ENCODE results near the gene ITPKA.
"Not testable (repeated sequence)": the region's sequence is repeated elsewhere in the genome, so short reads cannot be mapped to it uniquely, and the experiment has no call there.

Gene ITPKA

GRCh38 chr15:41493205-41493901 is at the start of gene ITPKA:
TSS of gene ITPKA (plus strand) at chr15:41493874. CDS start at chr15:41493928, 54 bp downstream.
- H3K27me3 ChIP-seq (ENCODE audit: control insufficient read depth, insufficient read depth, low read length), result peaks cover 80% of the 10 kb centered on the region

GRCh38 chr15:41445399-41445798 is 48.3 kb upstream of the ITPKA start:
- no peaks in the 10 kb centered on the region for H3K9me3 ChIP-seq (ENCODE audit: control insufficient read depth, insufficient read depth, low read depth, low read length)
- H3K4me1 ChIP-seq (ENCODE audit: control insufficient read depth, insufficient read depth, low read length), result no peaks in the 10 kb centered on the region

More at GRCh38 chr15:41493205-41493901, at the start of gene ITPKA:
- Histone ChIP-seq H3K36me3 (ENCODE audit: control insufficient read depth, insufficient read depth, low read length) (no peaks in the 10 kb centered on the region), H3K9me3 (ENCODE audit: control insufficient read depth, insufficient read depth, low read depth, low read length) (no peaks in the 10 kb centered on the region), H3K9ac (ENCODE audit: low read length) (peak within 1 kb of the TSS; percentile 3), H3K4me3 (ENCODE audit: low read depth, low read length) (peak within 1 kb of the TSS; percentile 62), H3K27ac (ENCODE audit: low read depth, low read length) (no peak within 1 kb of the TSS), H3K4me1 (ENCODE audit: control insufficient read depth, insufficient read depth, low read length) (peaks cover 28% of the 10 kb centered on the region)

GRCh38 chr15:41462084-41462795 is 31.4 kb upstream of the ITPKA start:
- Histone ChIP-seq H3K9me3 (ENCODE audit: control insufficient read depth, insufficient read depth, low read depth, low read length) (no peaks in the 10 kb centered on the region), H3K27me3 (ENCODE audit: control insufficient read depth, insufficient read depth, low read length) (no peaks in the 10 kb centered on the region), H3K9ac (ENCODE audit: low read length) (no peak overlapping the region), H3K4me3 (ENCODE audit: low read depth, low read length) (no peak overlapping the region), H3K36me3 (ENCODE audit: control insufficient read depth, insufficient read depth, low read length) (peaks cover 69% of the 10 kb centered on the region), H3K4me1 (ENCODE audit: control insufficient read depth, insufficient read depth, low read length) (no peaks in the 10 kb centered on the region), H3K27ac (ENCODE audit: low read depth, low read length) (no peak overlapping the region)

More at GRCh38 chr15:41445399-41445798, 48.3 kb upstream of the ITPKA start:
- Histone ChIP-seq H3K9ac (ENCODE audit: low read length) (no peak overlapping the region), H3K27ac (ENCODE audit: low read depth, low read length) (no peak overlapping the region), H3K27me3 (ENCODE audit: control insufficient read depth, insufficient read depth, low read length) (no peaks in the 10 kb centered on the region), H3K4me3 (ENCODE audit: low read depth, low read length) (no peak overlapping the region), H3K36me3 (ENCODE audit: control insufficient read depth, insufficient read depth, low read length) (peaks cover 42% of the 10 kb centered on the region)

- Histone ChIP-seq H3K4me1 (ENCODE audit: control insufficient read depth, insufficient read depth, low read length) (no peaks in the 10 kb centered on the region), H3K27me3 (ENCODE audit: control insufficient read depth, insufficient read depth, low read length) (no peaks in the 10 kb centered on the region), H3K4me3 (ENCODE audit: low read depth, low read length) (no peak overlapping the region), H3K9ac (ENCODE audit: low read length) (no peak overlapping the region), H3K9me3 (ENCODE audit: control insufficient read depth, insufficient read depth, low read depth, low read length) (no peaks in the 10 kb centered on the region), H3K36me3 (ENCODE audit: control insufficient read depth, insufficient read depth, low read length) (peaks cover 68% of the 10 kb centered on the region), H3K27ac (ENCODE audit: low read depth, low read length) (no peak overlapping the region)
These were observed 28.6 kb upstream of the ITPKA start for GRCh38 chr15:41464889-41465580.

- Histone ChIP-seq H3K27me3 (ENCODE audit: control insufficient read depth, insufficient read depth, low read length) (no peaks in the 10 kb centered on the region), H3K9me3 (ENCODE audit: control insufficient read depth, insufficient read depth, low read depth, low read length) (no peaks in the 10 kb centered on the region), H3K4me3 (ENCODE audit: low read depth, low read length) (no peak overlapping the region), H3K36me3 (ENCODE audit: control insufficient read depth, insufficient read depth, low read length) (peaks cover 71% of the 10 kb centered on the region), H3K4me1 (ENCODE audit: control insufficient read depth, insufficient read depth, low read length) (no peaks in the 10 kb centered on the region), H3K27ac (ENCODE audit: low read depth, low read length) (no peak overlapping the region), H3K9ac (ENCODE audit: low read length) (no peak overlapping the region)
These were observed 27.8 kb upstream of the ITPKA start for GRCh38 chr15:41465822-41466421.

- no peak overlapping the region for H3K9ac ChIP-seq (ENCODE audit: low read length)
- peaks cover 78% of the 10 kb centered on the region for H3K36me3 ChIP-seq (ENCODE audit: control insufficient read depth, insufficient read depth, low read length)
- H3K9me3 ChIP-seq (ENCODE audit: control insufficient read depth, insufficient read depth, low read depth, low read length), result no peaks in the 10 kb centered on the region
These were observed 27.0 kb upstream of the ITPKA start for GRCh38 chr15:41466711-41467110.

GRCh38 chr15:41469644-41470043 is 24.0 kb upstream of the ITPKA start:
- not testable (repeated sequence) for H3K9me3 ChIP-seq (ENCODE audit: control insufficient read depth, insufficient read depth, low read depth, low read length); H3K27me3 ChIP-seq (ENCODE audit: control insufficient read depth, insufficient read depth, low read length); H3K4me1 ChIP-seq (ENCODE audit: control insufficient read depth, insufficient read depth, low read length); H3K27ac ChIP-seq (ENCODE audit: low read depth, low read length); H3K9ac ChIP-seq (ENCODE audit: low read length); H3K4me3 ChIP-seq (ENCODE audit: low read depth, low read length)
- H3K36me3 ChIP-seq (ENCODE audit: control insufficient read depth, insufficient read depth, low read length), result peaks cover 77% of the 10 kb centered on the region

More at GRCh38 chr15:41466711-41467110, 27.0 kb upstream of the ITPKA start:
- Histone ChIP-seq H3K27me3 (ENCODE audit: control insufficient read depth, insufficient read depth, low read length) (no peaks in the 10 kb centered on the region), H3K4me1 (ENCODE audit: control insufficient read depth, insufficient read depth, low read length) (no peaks in the 10 kb centered on the region), H3K4me3 (ENCODE audit: low read depth, low read length) (no peak overlapping the region), H3K27ac (ENCODE audit: low read depth, low read length) (no peak overlapping the region)

GRCh38 chr15:41473418-41473817 is 20.3 kb upstream of the ITPKA start:
- H3K9me3 ChIP-seq (ENCODE audit: control insufficient read depth, insufficient read depth, low read depth, low read length), result no peaks in the 10 kb centered on the region
- no peak overlapping the region for H3K4me3 ChIP-seq (ENCODE audit: low read depth, low read length)
- H3K27me3 ChIP-seq (ENCODE audit: control insufficient read depth, insufficient read depth, low read length), result no peaks in the 10 kb centered on the region
- no peak overlapping the region for H3K9ac ChIP-seq (ENCODE audit: low read length)
- no peaks in the 10 kb centered on the region for H3K4me1 ChIP-seq (ENCODE audit: control insufficient read depth, insufficient read depth, low read length)
- no peak overlapping the region for H3K27ac ChIP-seq (ENCODE audit: low read depth, low read length)
- H3K36me3 ChIP-seq (ENCODE audit: control insufficient read depth, insufficient read depth, low read length), result peaks cover 85% of the 10 kb centered on the region

GRCh38 chr15:41474436-41474835 is 19.2 kb upstream of the ITPKA start:
- Histone ChIP-seq H3K27ac (ENCODE audit: low read depth, low read length) (no peak overlapping the region), H3K9ac (ENCODE audit: low read length) (no peak overlapping the region), H3K27me3 (ENCODE audit: control insufficient read depth, insufficient read depth, low read length) (no peaks in the 10 kb centered on the region), H3K36me3 (ENCODE audit: control insufficient read depth, insufficient read depth, low read length) (peaks cover 85% of the 10 kb centered on the region), H3K4me3 (ENCODE audit: low read depth, low read length) (no peak overlapping the region), H3K9me3 (ENCODE audit: control insufficient read depth, insufficient read depth, low read depth, low read length) (no peaks in the 10 kb centered on the region), H3K4me1 (ENCODE audit: control insufficient read depth, insufficient read depth, low read length) (no peaks in the 10 kb centered on the region)

GRCh38 chr15:41474941-41475340 is 18.7 kb upstream of the ITPKA start:
- H3K9ac ChIP-seq (ENCODE audit: low read length), result no peak overlapping the region
- no peaks in the 10 kb centered on the region for H3K27me3 ChIP-seq (ENCODE audit: control insufficient read depth, insufficient read depth, low read length)
- no peak overlapping the region for H3K27ac ChIP-seq (ENCODE audit: low read depth, low read length)
- H3K9me3 ChIP-seq (ENCODE audit: control insufficient read depth, insufficient read depth, low read depth, low read length), result no peaks in the 10 kb centered on the region
- H3K4me1 ChIP-seq (ENCODE audit: control insufficient read depth, insufficient read depth, low read length), result no peaks in the 10 kb centered on the region
- H3K36me3 ChIP-seq (ENCODE audit: control insufficient read depth, insufficient read depth, low read length), result peaks cover 85% of the 10 kb centered on the region
- no peak overlapping the region for H3K4me3 ChIP-seq (ENCODE audit: low read depth, low read length)

All from HUES6 (cell line).